ENCODE results near the gene KIAA1217. TPM values are rescaled to one million over a fixed set of nuclear protein-coding genes. Genes with fewer than 3 reads are reported as not detected.

KIAA1217 gene
- total RNA-seq, 4 donors from 2014 or later, result 10.1 to 15.9 (median 12.5) TPM

DNA sequence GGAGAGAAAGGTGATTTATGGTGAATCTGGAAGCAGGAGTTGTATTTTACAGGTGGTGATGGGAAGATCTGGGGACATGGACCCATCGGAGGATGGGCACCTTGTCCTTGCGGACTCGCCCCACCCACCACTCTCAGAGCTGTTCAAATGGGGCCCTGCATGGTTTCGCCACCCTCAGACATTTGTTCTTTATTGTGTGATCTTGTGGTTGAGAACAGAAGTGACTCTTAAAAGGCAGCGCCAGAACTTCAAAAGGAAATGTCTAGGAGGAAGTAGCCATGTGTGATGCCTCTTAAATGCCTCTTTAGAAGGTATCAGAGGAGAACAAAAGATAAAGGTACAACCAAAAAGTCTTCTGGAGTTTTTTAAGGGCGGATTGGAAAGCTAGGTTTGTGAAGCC, 205.7 kb downstream of the KIAA1217 start:
- Histone ChIP-seq H3K36me3 (no peaks in the 10 kb centered on the region), H3K4me3 (no peak overlapping the region), H3K9me3 (no peaks in the 10 kb centered on the region), H3K27me3 (no peaks in the 10 kb centered on the region), H3K27ac (replicated peaks in 1 of 4) (no peak overlapping the region), H3K4me1 (peaks cover 17 to 23% (median 23%) of the 10 kb centered on the region in 4 donors)
- 91% methylated on average over 6 of the region's 6 CpGs for WGBS
- intact Hi-C loops (cut with DNase I), result no loop called here
- no peak for DNase-seq (ENCODE audit: extremely low spot score)
- TF ChIP-seq CTCF (IDR thresholded peaks at IDR 0.05) (no peak), POLR2A (IDR thresholded peaks at IDR 0.05; ENCODE audit: low read depth) (no peak), POLR2AphosphoS5 (IDR thresholded peaks at IDR 0.05) (no peak), EP300 (IDR thresholded peaks at IDR 0.05) (no peak)

GRCh38 chr10:24415455-24416125, 206.7 kb downstream of the KIAA1217 start:
- Histone ChIP-seq H3K27me3 (no peaks in the 10 kb centered on the region), H3K9me3 (no peaks in the 10 kb centered on the region), H3K4me1 (peaks cover 17 to 23% (median 23%) of the 10 kb centered on the region in 4 donors), H3K27ac (replicated peaks in 1 of 4) (peak overlapping the region; percentile 45 to 73 (median 57)), H3K36me3 (no peaks in the 10 kb centered on the region), H3K4me3 (no peak overlapping the region)
- DNase-seq (ENCODE audit: extremely low spot score), result no peak
- TF ChIP-seq POLR2A (IDR thresholded peaks at IDR 0.05; ENCODE audit: low read depth), result peak; percentile 20
- TF ChIP-seq EP300 (IDR thresholded peaks at IDR 0.05), result no peak
- no peak for TF ChIP-seq CTCF (IDR thresholded peaks at IDR 0.05)
- TF ChIP-seq POLR2AphosphoS5 (IDR thresholded peaks at IDR 0.05), result peak; percentile 28 to 78
- 63% methylated on average over 3 of the region's 5 CpGs for WGBS
- intact Hi-C loops (cut with DNase I), result no loop called here

GRCh38 chr10:24416248-24416647, 207.3 kb downstream of the KIAA1217 start:
- no peak for DNase-seq (ENCODE audit: extremely low spot score)

DNA sequence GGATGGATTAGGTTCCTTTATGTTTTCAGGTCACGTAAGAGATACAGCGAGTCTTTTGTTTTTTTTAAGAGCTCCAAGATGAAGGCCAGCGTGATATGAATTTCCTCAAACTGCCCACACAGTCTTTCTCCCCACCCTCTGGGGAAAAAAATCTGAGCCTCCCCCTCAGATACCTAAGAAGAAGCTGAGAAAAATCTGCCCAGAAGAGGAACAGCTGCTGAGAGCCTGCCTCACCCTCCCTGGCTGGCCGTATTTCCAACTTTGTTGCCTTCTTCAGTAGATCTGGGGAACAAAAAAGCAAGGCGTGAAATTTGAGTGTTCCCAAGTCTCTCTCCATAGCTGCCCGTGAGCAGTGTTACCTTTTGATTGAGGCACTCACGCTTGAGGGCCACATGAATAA, 208.1 kb downstream of the KIAA1217 start:
- 79% methylated on average over 7 of the region's 7 CpGs for WGBS
- no peaks in the 10 kb centered on the region for H3K9me3 ChIP-seq
- H3K27me3 ChIP-seq, result no peaks in the 10 kb centered on the region
- H3K4me3 ChIP-seq, result no peak overlapping the region
- intact Hi-C loops (cut with DNase I), result no loop called here
- peaks cover 14 to 23% (median 23%) of the 10 kb centered on the region in 4 donors for H3K4me1 ChIP-seq
- TF ChIP-seq EP300 (IDR thresholded peaks at IDR 0.05) (no peak), POLR2A (IDR thresholded peaks at IDR 0.05; ENCODE audit: low read depth) (no peak), CTCF (IDR thresholded peaks at IDR 0.05) (no peak), POLR2AphosphoS5 (IDR thresholded peaks at IDR 0.05) (no peak)
- no peak for DNase-seq (ENCODE audit: extremely low spot score)
- no peaks in the 10 kb centered on the region for H3K36me3 ChIP-seq
- peak overlapping the region in 2 of 4 donors; percentile 57 to 73 for H3K27ac ChIP-seq (replicated peaks in 1 of 4)

More at GRCh38 chr10:24416248-24416647, 207.3 kb downstream of the KIAA1217 start:
- peaks cover 17 to 23% (median 23%) of the 10 kb centered on the region in 4 donors for H3K4me1 ChIP-seq
- no peaks in the 10 kb centered on the region for H3K36me3 ChIP-seq
- no peaks in the 10 kb centered on the region for H3K9me3 ChIP-seq
- peak; percentile 17 for TF ChIP-seq EP300 (IDR thresholded peaks at IDR 0.05)
- no peak for TF ChIP-seq POLR2AphosphoS5 (IDR thresholded peaks at IDR 0.05)
- intact Hi-C loops (cut with DNase I), result no loop called here
- H3K4me3 ChIP-seq, result no peak overlapping the region
- peak overlapping the region; percentile 45 to 73 (median 57) for H3K27ac ChIP-seq (replicated peaks in 1 of 4)
- WGBS, result 40% methylated on average over 4 of the region's 4 CpGs
- no peaks in the 10 kb centered on the region for H3K27me3 ChIP-seq

GRCh38 chr10:24418532-24418931, 209.6 kb downstream of the KIAA1217 start:
- H3K27ac ChIP-seq (replicated peaks in 1 of 4), result no peak overlapping the region
- H3K27me3 ChIP-seq, result no peaks in the 10 kb centered on the region
- H3K4me3 ChIP-seq, result no peak overlapping the region
- no peaks in the 10 kb centered on the region for H3K9me3 ChIP-seq
- H3K36me3 ChIP-seq, result no peaks in the 10 kb centered on the region
- intact Hi-C loops (cut with DNase I), result no loop called here
- DNase-seq (ENCODE audit: extremely low spot score), result no peak
- peaks cover 14 to 23% (median 23%) of the 10 kb centered on the region in 4 donors for H3K4me1 ChIP-seq
- WGBS, result 98% methylated on average over 4 of the region's 4 CpGs
- no peak for TF ChIP-seq POLR2A (IDR thresholded peaks at IDR 0.05; ENCODE audit: low read depth)
- TF ChIP-seq CTCF (IDR thresholded peaks at IDR 0.05), result no peak
- TF ChIP-seq POLR2AphosphoS5 (IDR thresholded peaks at IDR 0.05), result no peak
- no peak for TF ChIP-seq EP300 (IDR thresholded peaks at IDR 0.05)

Measured in esophagus muscularis mucosa (tissue), 4 donors.